HG03439 (cell line): ENCODE measurements around the gene HMOX1.
"Not testable (repeated sequence)": the region's sequence is repeated elsewhere in the genome, so short reads cannot be mapped to it uniquely, and the experiment has no call there.

Experiments used
- ATAC-seq: cut with Tn5 transposase; IDR thresholded peaks from one replicate; pipeline ENCODE4 v1.9.1; 2021; ENCODE audit warnings: mild to moderate bottlenecking, moderate library complexity; ENCODE audit not compliant: unreplicated experiment

HMOX1 gene

DNA sequence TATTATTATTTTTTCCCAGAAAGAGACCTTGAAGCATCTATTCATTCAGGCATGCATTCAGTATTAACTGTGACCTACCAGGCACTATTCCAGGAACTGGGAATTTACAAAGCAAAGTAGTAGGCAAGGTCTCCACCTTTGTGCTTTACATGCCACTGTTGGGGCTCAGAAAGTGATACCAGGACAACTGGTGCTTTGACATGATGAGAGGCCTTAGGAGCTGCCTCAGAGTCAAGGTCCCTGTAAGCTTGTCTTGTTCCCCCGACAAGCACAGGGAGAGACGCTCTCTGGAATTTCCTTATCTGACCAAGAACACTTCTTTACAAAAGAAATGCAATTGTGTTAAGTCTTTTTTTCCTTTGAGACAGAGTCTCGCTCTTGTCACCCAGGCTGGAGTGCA lies 2.3 kb upstream of the HMOX1 start:
- ATAC-seq = no peak

DNA sequence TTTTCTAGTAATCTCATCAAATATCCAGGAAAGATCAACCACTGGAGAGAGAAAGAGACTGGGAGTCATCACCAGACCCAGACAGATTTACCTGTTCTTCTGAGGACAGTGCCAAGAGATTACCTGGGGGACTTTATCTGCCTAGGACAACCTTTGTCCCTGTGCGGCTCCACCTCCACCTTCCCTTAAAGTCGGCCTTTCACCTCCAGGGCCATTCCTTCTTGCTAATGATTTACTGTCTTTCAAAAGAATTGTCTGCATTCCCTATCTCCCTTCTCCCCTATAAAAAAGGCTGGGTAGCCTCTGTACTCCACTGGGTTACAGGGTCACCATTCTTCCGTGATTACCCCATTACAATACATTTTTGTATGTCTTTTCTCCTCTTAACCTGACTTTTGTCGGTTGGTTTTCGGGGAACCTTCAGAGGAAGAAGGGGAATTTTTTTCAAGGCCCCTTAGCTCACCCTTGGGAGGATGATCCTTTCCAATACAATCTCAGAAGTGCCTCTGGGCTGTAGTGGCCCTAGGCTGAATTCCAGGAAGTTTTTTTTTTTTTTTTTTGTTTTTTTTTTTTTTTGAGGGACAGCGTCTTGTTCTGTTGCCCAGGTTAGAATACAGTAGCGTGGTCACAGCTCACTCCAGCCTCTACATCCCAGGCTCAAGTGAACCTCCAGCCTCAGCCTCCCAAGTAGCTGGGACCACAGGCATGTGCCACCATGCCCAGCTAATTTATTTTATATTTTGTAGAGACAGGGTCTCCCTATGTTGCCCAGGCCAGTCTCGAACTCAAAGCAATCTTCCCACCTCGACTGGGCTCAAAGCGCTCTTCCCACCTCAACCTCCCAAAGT lies 1.5 kb upstream of the HMOX1 start:
- no peak for ATAC-seq

GRCh38 chr22:35380013-35380412 lies 883 bp upstream of the HMOX1 start:
- ATAC-seq = no peak

- ATAC-seq = no peak
These were observed 621 bp downstream of the HMOX1 start for GRCh38 chr22:35381424-35382009.

GRCh38 chr22:35383679-35384071 lies 2.8 kb downstream of the HMOX1 start:
- ATAC-seq = no peak

GRCh38 chr22:35384527-35384926 lies 3.6 kb downstream of the HMOX1 start:
- no peak for ATAC-seq

DNA sequence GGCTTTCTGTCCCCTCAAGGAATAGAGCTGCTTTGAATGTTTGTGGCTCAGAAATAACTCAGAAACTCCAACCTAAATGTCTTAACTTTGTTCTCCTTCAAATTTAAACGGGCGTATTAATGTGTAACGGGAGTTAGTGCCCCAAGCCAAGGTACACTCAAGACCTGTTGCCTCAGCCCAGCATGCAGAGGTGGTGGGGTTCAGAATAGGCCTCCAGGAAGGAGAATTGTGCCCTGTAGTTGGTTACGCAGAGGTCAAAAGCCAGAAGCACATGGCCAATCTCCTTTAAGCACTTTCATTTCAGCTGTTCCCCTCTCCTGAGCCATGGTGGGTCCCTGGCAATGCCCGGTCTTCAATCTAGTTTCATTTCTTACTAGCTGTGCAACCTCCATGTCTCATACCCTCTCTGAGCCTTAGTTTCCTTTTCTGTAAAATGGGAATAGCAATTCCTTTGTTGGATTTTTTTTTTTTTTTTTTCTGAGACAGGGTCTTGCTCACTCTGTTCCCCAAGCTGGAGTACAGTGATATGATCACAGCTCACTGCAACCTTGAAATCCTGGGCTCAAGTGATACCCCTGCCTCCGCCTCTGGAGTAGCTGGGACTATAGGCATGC lies 4.2 kb downstream of the HMOX1 start:
- ATAC-seq = no peak

DNA sequence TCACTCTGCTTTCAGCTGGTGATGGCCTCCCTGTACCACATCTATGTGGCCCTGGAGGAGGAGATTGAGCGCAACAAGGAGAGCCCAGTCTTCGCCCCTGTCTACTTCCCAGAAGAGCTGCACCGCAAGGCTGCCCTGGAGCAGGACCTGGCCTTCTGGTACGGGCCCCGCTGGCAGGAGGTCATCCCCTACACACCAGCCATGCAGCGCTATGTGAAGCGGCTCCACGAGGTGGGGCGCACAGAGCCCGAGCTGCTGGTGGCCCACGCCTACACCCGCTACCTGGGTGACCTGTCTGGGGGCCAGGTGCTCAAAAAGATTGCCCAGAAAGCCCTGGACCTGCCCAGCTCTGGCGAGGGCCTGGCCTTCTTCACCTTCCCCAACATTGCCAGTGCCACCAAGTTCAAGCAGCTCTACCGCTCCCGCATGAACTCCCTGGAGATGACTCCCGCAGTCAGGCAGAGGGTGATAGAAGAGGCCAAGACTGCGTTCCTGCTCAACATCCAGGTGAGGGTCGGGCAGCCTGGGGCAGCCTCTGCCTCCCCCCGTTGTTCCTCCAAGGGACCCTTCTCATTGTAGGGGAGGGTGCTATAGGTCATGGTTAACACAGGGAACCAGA lies 5.9 kb downstream of the HMOX1 start:
- no peak for ATAC-seq

- no peak for ATAC-seq
These were observed 10.0 kb downstream of the HMOX1 start for GRCh38 chr22:35390933-35391332.

DNA sequence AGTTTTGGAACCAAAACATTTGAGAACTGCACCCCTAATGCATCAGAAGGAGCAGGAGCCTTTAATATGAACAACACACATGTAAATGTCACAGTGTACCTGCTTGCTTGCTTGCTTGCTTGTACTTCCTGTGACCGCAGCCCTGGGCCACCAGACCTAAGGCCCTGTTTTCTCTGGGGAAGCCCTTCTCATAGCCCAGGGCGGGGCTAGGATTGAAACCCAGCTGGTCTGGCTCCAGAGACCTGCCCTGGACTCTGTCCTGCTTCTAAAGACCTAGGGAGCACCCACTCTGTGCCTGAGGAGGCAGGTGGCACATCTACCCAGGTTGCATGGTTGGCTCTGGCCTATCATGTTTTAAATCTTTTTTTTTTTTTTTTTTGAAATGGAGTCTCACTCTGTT lies 11.5 kb downstream of the HMOX1 start:
- no peak for ATAC-seq

DNA sequence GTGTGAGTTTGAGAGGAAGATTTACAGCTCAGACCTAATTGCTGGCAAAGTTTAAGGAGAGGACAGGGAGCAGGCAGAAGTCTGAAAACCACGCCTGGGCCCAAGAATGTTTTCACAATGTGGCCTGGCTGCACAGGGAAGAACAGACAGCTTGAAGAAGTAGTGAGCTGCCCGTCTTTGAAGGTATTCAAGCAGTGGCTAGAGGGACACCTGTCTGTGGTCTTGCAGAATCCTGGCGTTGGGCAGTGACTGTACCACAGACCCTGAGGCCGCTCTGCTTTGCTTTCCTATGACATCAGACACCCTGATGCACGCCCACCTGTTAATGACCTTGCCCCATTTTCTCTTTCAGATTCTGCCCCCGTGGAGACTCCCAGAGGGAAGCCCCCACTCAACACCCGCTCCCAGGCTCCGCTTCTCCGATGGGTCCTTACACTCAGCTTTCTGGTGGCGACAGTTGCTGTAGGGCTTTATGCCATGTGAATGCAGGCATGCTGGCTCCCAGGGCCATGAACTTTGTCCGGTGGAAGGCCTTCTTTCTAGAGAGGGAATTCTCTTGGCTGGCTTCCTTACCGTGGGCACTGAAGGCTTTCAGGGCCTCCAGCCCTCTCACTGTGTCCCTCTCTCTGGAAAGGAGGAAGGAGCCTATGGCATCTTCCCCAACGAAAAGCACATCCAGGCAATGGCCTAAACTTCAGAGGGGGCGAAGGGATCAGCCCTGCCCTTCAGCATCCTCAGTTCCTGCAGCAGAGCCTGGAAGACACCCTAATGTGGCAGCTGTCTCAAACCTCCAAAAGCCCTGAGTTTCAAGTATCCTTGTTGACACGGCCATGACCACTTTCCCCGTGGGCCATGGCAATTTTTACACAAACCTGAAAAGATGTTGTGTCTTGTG lies 12.5 kb downstream of the HMOX1 start:
- no peak for ATAC-seq

GRCh38 chr22:35394011-35394312 lies 13.1 kb downstream of the HMOX1 start:
- ATAC-seq = no peak

DNA sequence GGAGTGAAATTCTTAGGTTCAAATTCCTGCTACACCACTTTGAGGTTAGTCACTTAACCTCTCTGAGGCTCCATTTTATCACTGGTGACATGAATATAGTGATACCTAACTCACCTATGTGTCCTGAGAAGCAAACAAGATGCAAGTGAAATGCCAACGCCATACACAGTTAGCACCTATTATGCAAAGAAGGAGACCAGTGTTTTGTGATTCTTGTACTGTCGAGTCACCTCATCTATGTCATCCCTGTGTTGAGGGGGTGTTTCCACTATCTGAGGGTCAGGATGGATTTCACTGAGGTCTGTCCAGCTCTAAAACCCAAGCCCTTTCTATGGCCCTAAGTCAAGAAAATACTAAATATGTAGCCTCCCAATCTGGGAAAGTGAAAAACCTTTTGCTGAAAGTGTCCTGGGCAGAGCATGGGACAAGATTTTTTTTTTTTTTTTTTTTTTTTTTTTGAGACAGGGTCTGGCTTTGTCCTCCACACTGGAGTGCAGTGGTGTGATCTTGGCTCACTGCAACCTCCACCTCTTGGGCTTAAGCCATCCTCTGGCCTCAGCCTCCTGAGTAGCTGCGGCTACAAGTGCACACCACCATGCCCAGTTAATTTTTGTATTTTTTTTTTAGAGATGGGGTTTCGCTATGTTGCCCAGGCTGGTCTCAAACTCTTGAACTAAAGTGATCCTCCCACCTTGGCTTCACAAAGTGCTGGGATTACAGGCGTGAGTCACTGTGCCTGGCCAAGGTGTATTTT lies 14.1 kb downstream of the HMOX1 start:
- ATAC-seq = no peak

- not testable (repeated sequence) for ATAC-seq
These were observed 15.7 kb downstream of the HMOX1 start for GRCh38 chr22:35396622-35397021.

GRCh38 chr22:35397095-35397904 lies 16.4 kb downstream of the HMOX1 start:
- no peak for ATAC-seq

DNA sequence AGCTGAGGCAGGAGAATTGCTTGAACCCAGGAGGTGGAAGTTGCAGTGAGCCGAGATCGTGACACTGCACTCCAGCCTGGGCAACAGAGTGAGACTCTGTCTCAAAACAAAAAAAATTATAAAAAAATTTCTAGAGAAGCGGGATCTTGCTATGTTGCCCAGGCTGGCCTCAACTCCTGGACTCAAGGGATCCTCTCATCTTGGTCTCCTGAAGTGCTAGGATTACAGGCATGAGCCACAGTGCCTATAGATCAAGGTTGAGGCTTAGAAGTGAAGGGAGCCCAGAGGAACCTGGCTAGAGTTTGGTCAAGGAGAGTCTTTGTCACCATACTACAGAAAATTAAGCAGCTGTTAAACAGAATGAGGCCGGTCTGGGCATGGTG lies 17.7 kb downstream of the HMOX1 start:
- ATAC-seq = no peak

GRCh38 chr22:35399114-35399677 lies 18.3 kb downstream of the HMOX1 start:
- no peak for ATAC-seq

GRCh38 chr22:35399678-35400500 lies 19.0 kb downstream of the HMOX1 start, which contains the start of gene MCM5:
MCM5 (plus strand) TSS chr22:35400140; CDS start chr22:35400439, 299 bp downstream.
- ATAC-seq = peak; percentile 85
